ENCODE data around the gene TMEM229A.
"Not testable (repeated sequence)": the region's sequence is repeated elsewhere in the genome, so short reads cannot be mapped to it uniquely, and the experiment has no call there.

Gene TMEM229A

GRCh38 chr7:124033095-124033806, 384 bp upstream of the TMEM229A start:
- DNase-seq (ENCODE audit: low read depth, low spot score): no peak

- no peak for DNase-seq (ENCODE audit: low read depth, low spot score)
Observed at GRCh38 chr7:124031919-124032318, 948 bp downstream of the TMEM229A start.

GRCh38 chr7:124031406-124031805, 1.5 kb downstream of the TMEM229A start:
- no peak for DNase-seq (ENCODE audit: low read depth, low spot score)

GRCh38 chr7:124030964-124031363, 1.9 kb downstream of the TMEM229A start:
- DNase-seq (ENCODE audit: low read depth, low spot score): no peak

- DNase-seq (ENCODE audit: low read depth, low spot score): no peak
Observed at GRCh38 chr7:124029396-124030188, 3.3 kb downstream of the TMEM229A start.

GRCh38 chr7:124027236-124027635, 5.6 kb downstream of the TMEM229A start:
- DNase-seq (ENCODE audit: low read depth, low spot score): no peak

GRCh38 chr7:124024329-124024728, 8.5 kb downstream of the TMEM229A start:
- DNase-seq (ENCODE audit: low read depth, low spot score): not testable (repeated sequence)

GRCh38 chr7:124022551-124022950, 10.3 kb downstream of the TMEM229A start:
- no peak for DNase-seq (ENCODE audit: low read depth, low spot score)

GRCh38 chr7:124020060-124020459, 12.8 kb downstream of the TMEM229A start:
- no peak for DNase-seq (ENCODE audit: low read depth, low spot score)

GRCh38 chr7:124013306-124013705, 19.6 kb downstream of the TMEM229A start:
- no peak for DNase-seq (ENCODE audit: low read depth, low spot score)

- no peak for DNase-seq (ENCODE audit: low read depth, low spot score)
Observed at GRCh38 chr7:124012864-124013263, 20.0 kb downstream of the TMEM229A start.

GRCh38 chr7:124009321-124009720, 23.5 kb downstream of the TMEM229A start:
- DNase-seq (ENCODE audit: low read depth, low spot score): no peak

GRCh38 chr7:124008296-124008695, 24.6 kb downstream of the TMEM229A start:
- DNase-seq (ENCODE audit: low read depth, low spot score): not testable (repeated sequence)

- no peak for DNase-seq (ENCODE audit: low read depth, low spot score)
Observed at GRCh38 chr7:123999703-124000102, 33.2 kb downstream of the TMEM229A start.

GRCh38 chr7:123998921-123999320, 33.9 kb downstream of the TMEM229A start:
- no peak for DNase-seq (ENCODE audit: low read depth, low spot score)

- no peak for DNase-seq (ENCODE audit: low read depth, low spot score)
Observed at GRCh38 chr7:123996327-123996625, 36.6 kb downstream of the TMEM229A start.

- DNase-seq (ENCODE audit: low read depth, low spot score): no peak
Observed at GRCh38 chr7:123995617-123996326, 37.1 kb downstream of the TMEM229A start.

- DNase-seq (ENCODE audit: low read depth, low spot score): no peak
Observed at GRCh38 chr7:123994449-123994848, 38.4 kb downstream of the TMEM229A start.

GRCh38 chr7:123993996-123994395, 38.9 kb downstream of the TMEM229A start:
- no peak for DNase-seq (ENCODE audit: low read depth, low spot score)

- no peak for DNase-seq (ENCODE audit: low read depth, low spot score)
Observed at GRCh38 chr7:123992913-123993518, 39.9 kb downstream of the TMEM229A start.

GRCh38 chr7:123987445-123987844, 45.4 kb downstream of the TMEM229A start:
- no peak for DNase-seq (ENCODE audit: low read depth, low spot score)
